ENCODE results near the gene LETM1.

- TF ChIP-seq EZH2 (IDR thresholded peaks at IDR 0.05) (no peak), POLR2AphosphoS5 (IDR thresholded peaks at IDR 0.05; ENCODE audit: borderline replicate concordance, low read depth, low read length) (no peak), FOXP2 (optimal IDR thresholded peaks at IDR 0.05; ENCODE audit: control extremely low read depth, extremely low read length, insufficient read depth) (no peak)
These were observed 4.8 kb downstream of the LETM1 start for GRCh38 chr4:1851160-1851559.

All from SK-N-MC (cell line).